Natural killer cell (primary cell): Measurements from ENCODE around the gene MGAT5B. TPM values are rescaled to one million over a fixed set of nuclear protein-coding genes. Genes with fewer than 3 reads are reported as not detected.

Experiments
- ATAC-seq, 3 donors: fragments of 150-1000 bp in 2 of 3; fragments of 200-7000 bp in 1 of 3; cut with Tn5 transposase; 1 replicate in 1 of 3; 2 replicates in 2 of 3; pipeline ENCODE4 v1.10.0; 2021; ENCODE audit warnings: mild to moderate bottlenecking in 2 of 3, moderate library complexity in 2 of 3
- DNase-seq, 2 donors: peaks; one replicate each; pipeline versions ENCODE4 v3.0.0 to v3.0.0-alpha.2; 2013 to 2021; ENCODE audit warnings: mixed read lengths in 1 of 2
- H3K27ac ChIP-seq: one replicate; pipeline ENCODE4 v1.5.1; 2013; ENCODE audit warnings: mild to moderate bottlenecking, low read length
- H3K27me3 ChIP-seq: one replicate; pipeline ENCODE4 v1.6.1; 2013; ENCODE audit warnings: low read length; ENCODE audit not compliant: control insufficient read depth, insufficient read depth
- H3K36me3 ChIP-seq: one replicate; pipeline ENCODE4 v1.6.1; 2013; ENCODE audit warnings: low read length; ENCODE audit not compliant: control insufficient read depth, insufficient read depth
- H3K4me1 ChIP-seq: one replicate; pipeline ENCODE4 v1.6.1; 2013; ENCODE audit warnings: low read length; ENCODE audit not compliant: control insufficient read depth, insufficient read depth
- H3K4me3 ChIP-seq: one replicate; pipeline ENCODE4 v1.5.1; 2013; ENCODE audit warnings: low read length
- H3K9me3 ChIP-seq: one replicate; pipeline ENCODE4 v1.6.1; 2013; ENCODE audit warnings: low read length; ENCODE audit not compliant: control insufficient read depth, insufficient read depth
- H3K27ac Mint-ChIP-seq, 2 donors: one replicate each; pipeline ENCODE4 v1.8.0; 2022; ENCODE audit warnings: mild to moderate bottlenecking in 2 of 2, mixed read lengths in 2 of 2, moderate library complexity in 1 of 2
- H3K27me3 Mint-ChIP-seq, 2 donors: one replicate each; pipeline ENCODE4 v1.8.0; 2022; ENCODE audit warnings: low read depth in 2 of 2, mixed read lengths in 2 of 2
- H3K36me3 Mint-ChIP-seq: one replicate; pipeline ENCODE4 v1.8.0; 2022; ENCODE audit warnings: mixed read lengths
- H3K4me1 Mint-ChIP-seq, 2 donors: one replicate each; pipeline ENCODE4 v1.8.0; 2022; ENCODE audit warnings: mixed read lengths in 2 of 2
- H3K4me3 Mint-ChIP-seq: one replicate; pipeline ENCODE4 v1.8.0; 2022; ENCODE audit warnings: mild to moderate bottlenecking, moderate library complexity, mixed read lengths
- H3K9me3 Mint-ChIP-seq, 2 donors: one replicate each; pipeline ENCODE4 v1.8.0; 2022; ENCODE audit warnings: mixed read lengths in 2 of 2
- CTCF ChIP-seq: fragments of 200-600 bp; IDR thresholded peaks from one replicate; pipeline ENCODE4 v1.8.0; 2022; ENCODE audit warnings: antibody characterized with exemption
- WGBS: methylation state at CpG from one replicate; pipeline ENCODE4 v1.1.7; 2013; ENCODE audit warnings: missing lambda C conversion rate; ENCODE audit not compliant: insufficient coverage; 5-methylcytosine and 5-hydroxymethylcytosine counted together
- intact Hi-C: fragments of 100-400 bp; cut with micrococcal nuclease; formaldehyde crosslinking; loops from one replicate; pipeline ENCODE4 v1.14.2; 2022
- total RNA-seq, 4 donors: library from RNA; stranded (reverse); fragments of 120-200 nt in 1 of 4; gene quantifications; one replicate each; pipeline versions ENCODE4 v1.2.3 to v1.2.4, GENCODE V29; 2013 to 2022

MGAT5B gene
- total RNA-seq, 3 donors from 2014 or later (not counting 1 experiment from before 2014, with no cell fraction given): not detected

- Mint-ChIP-seq H3K27ac (peak overlapping the region; percentile 74 to 89), H3K36me3 (no peaks in the 10 kb centered on the region), H3K9me3 (no peaks in the 10 kb centered on the region), H3K4me3 (peak overlapping the region; percentile 82), H3K4me1 (peaks cover 14 to 28% of the 10 kb centered on the region in 2 donors), H3K27me3 (no peaks in the 10 kb centered on the region)
- DNase-seq: peak; percentile 42 to 92
- Histone ChIP-seq H3K4me1 (peaks cover 42% of the 10 kb centered on the region), H3K4me3 (peak overlapping the region; percentile 17), H3K27me3 (no peaks in the 10 kb centered on the region), H3K36me3 (no peaks in the 10 kb centered on the region), H3K27ac (peak overlapping the region; percentile 89), H3K9me3 (no peaks in the 10 kb centered on the region)
- intact Hi-C loops: no loop called here
- TF ChIP-seq CTCF: no peak
- WGBS: 1% methylated on average over 16 of the region's 16 CpGs
- peak; percentile 91 to 94 (median 93) for ATAC-seq
These were observed 129.9 kb downstream of the MGAT5B start for GRCh38 chr17:76997981-76998531.

GRCh38 chr17:76998839-76999238 lies 130.6 kb downstream of the MGAT5B start:
- peak overlapping the region; percentile 89 for H3K27ac ChIP-seq
- no peaks in the 10 kb centered on the region for H3K36me3 Mint-ChIP-seq
- H3K36me3 ChIP-seq: no peaks in the 10 kb centered on the region
- DNase-seq: no peak
- H3K9me3 Mint-ChIP-seq: no peaks in the 10 kb centered on the region
- no peaks in the 10 kb centered on the region for H3K27me3 ChIP-seq
- no peak for TF ChIP-seq CTCF
- H3K4me1 ChIP-seq: peaks cover 42% of the 10 kb centered on the region
- peaks cover 14 to 28% of the 10 kb centered on the region in 2 donors for H3K4me1 Mint-ChIP-seq
- WGBS: 82% methylated on average over 8 of the region's 8 CpGs
- peak in 1 of 3 donors; percentile 2 for ATAC-seq
- peak overlapping the region; percentile 17 for H3K4me3 ChIP-seq
- H3K27me3 Mint-ChIP-seq: no peaks in the 10 kb centered on the region
- intact Hi-C loops: no loop called here
- no peaks in the 10 kb centered on the region for H3K9me3 ChIP-seq
- H3K27ac Mint-ChIP-seq: peak overlapping the region; percentile 74 to 89
- peak overlapping the region; percentile 82 for H3K4me3 Mint-ChIP-seq

Other genes starting within 250 kb of the MGAT5B start
- 1 to 10 TPM in 1 of 3 donors, not detected in 2; 1.0 TPM for gene ST6GALNAC1, start 224.6 kb upstream of the MGAT5B start, total RNA-seq
- gene MXRA7, start 157.4 kb upstream of the MGAT5B start, total RNA-seq: 10 to 100 TPM; 31.6 to 47.6 (median 46.5) TPM
- gene JMJD6, start 141.8 kb upstream of the MGAT5B start, total RNA-seq: 100 to 1,000 TPM; 169 to 257 (median 195) TPM
- gene METTL23, start 141.6 kb upstream of the MGAT5B start, total RNA-seq: 10 to 100 TPM; 31.9 to 57.7 (median 34.2) TPM
- gene SRSF2, start 131.1 kb upstream of the MGAT5B start, total RNA-seq: 100 to 1,000 TPM; 402 to 548 (median 503) TPM
- gene MFSD11, start 130.3 kb upstream of the MGAT5B start, total RNA-seq: 10 to 100 TPM; 32.7 to 44.0 (median 33.9) TPM